ENCODE measurements around the gene RAB9A.
"Not testable (repeated sequence)": the region's sequence is repeated elsewhere in the genome, so short reads cannot be mapped to it uniquely, and the experiment has no call there.

RAB9A gene

GRCh38 chrX:13673016-13673415, 15.9 kb upstream of the RAB9A start:
- no peak overlapping the region for H3K4me2 ChIP-seq (ENCODE audit: low read length)
- no peaks in the 10 kb centered on the region for H3K9me3 ChIP-seq (ENCODE audit: low read length)
- no peaks in the 10 kb centered on the region for H3K79me2 ChIP-seq (ENCODE audit: insufficient read depth, low read length)
- peaks cover 13% of the 10 kb centered on the region for H3K4me1 ChIP-seq (ENCODE audit: insufficient read depth, low read length, severe bottlenecking)
- no peak overlapping the region for H3K9ac ChIP-seq (ENCODE audit: low read length)
- no peaks in the 10 kb centered on the region for H3K9me2 ChIP-seq (ENCODE audit: low read depth, low read length)
- H3K27me3 ChIP-seq (ENCODE audit: insufficient read depth, low read length), result no peaks in the 10 kb centered on the region
- no peaks in the 10 kb centered on the region; the same call in 1 of the 2 replicates for H3K36me3 ChIP-seq (ENCODE audit: insufficient read depth, low read length)
- H4K20me1 ChIP-seq (ENCODE audit: insufficient read depth, low read length), result no peaks in the 10 kb centered on the region
- no peaks in the 10 kb centered on the region for H3F3A ChIP-seq (ENCODE audit: insufficient read depth, low read length)
- no peak overlapping the region for H2AFZ ChIP-seq (ENCODE audit: low read length)
- TF ChIP-seq EZH2 (IDR thresholded peaks at IDR 0.05; ENCODE audit: borderline replicate concordance, low read length) (no peak), CTCF (IDR thresholded peaks at IDR 0.05; ENCODE audit: low read length) (no peak)
- H3K4me3 ChIP-seq (ENCODE audit: low read depth, low read length, poor library complexity, severe bottlenecking), result no peak overlapping the region
- H3K27ac ChIP-seq (ENCODE audit: low read depth, low read length, poor library complexity, severe bottlenecking), result no peak overlapping the region

GRCh38 chrX:13676885-13677284, 12.0 kb upstream of the RAB9A start:
- Histone ChIP-seq H3K27ac (ENCODE audit: low read depth, low read length, poor library complexity, severe bottlenecking) (no peak overlapping the region), H3K4me3 (ENCODE audit: low read depth, low read length, poor library complexity, severe bottlenecking) (no peak overlapping the region)

GRCh38 chrX:13679700-13680099, 9.2 kb upstream of the RAB9A start:
- not testable (repeated sequence) for H4K20me1 ChIP-seq (ENCODE audit: insufficient read depth, low read length)

More at GRCh38 chrX:13676885-13677284, 12.0 kb upstream of the RAB9A start:
- Histone ChIP-seq H4K20me1 (ENCODE audit: insufficient read depth, low read length) (no peaks in the 10 kb centered on the region), H3K4me2 (ENCODE audit: low read length) (no peak overlapping the region), H3K79me2 (ENCODE audit: insufficient read depth, low read length) (no peaks in the 10 kb centered on the region), H3K9ac (ENCODE audit: low read length) (no peak overlapping the region), H3K9me2 (ENCODE audit: low read depth, low read length) (no peaks in the 10 kb centered on the region), H3K27me3 (ENCODE audit: insufficient read depth, low read length) (no peaks in the 10 kb centered on the region), H3K36me3 (ENCODE audit: insufficient read depth, low read length) (no peaks in the 10 kb centered on the region), H3F3A (ENCODE audit: insufficient read depth, low read length) (no peaks in the 10 kb centered on the region), H2AFZ (ENCODE audit: low read length) (no peak overlapping the region), H3K4me1 (ENCODE audit: insufficient read depth, low read length, severe bottlenecking) (no peaks in the 10 kb centered on the region), H3K9me3 (ENCODE audit: low read length) (no peaks in the 10 kb centered on the region)
- TF ChIP-seq CTCF (IDR thresholded peaks at IDR 0.05; ENCODE audit: low read length) (no peak), EZH2 (IDR thresholded peaks at IDR 0.05; ENCODE audit: borderline replicate concordance, low read length) (no peak)

GRCh38 chrX:13681595-13681994, 7.3 kb upstream of the RAB9A start:
- Histone ChIP-seq H3K9ac (ENCODE audit: low read length) (no peak overlapping the region), H4K20me1 (ENCODE audit: insufficient read depth, low read length) (no peaks in the 10 kb centered on the region), H3K79me2 (ENCODE audit: insufficient read depth, low read length) (no peaks in the 10 kb centered on the region), H3K9me2 (ENCODE audit: low read depth, low read length) (no peaks in the 10 kb centered on the region), H3K4me3 (ENCODE audit: low read depth, low read length, poor library complexity, severe bottlenecking) (no peak overlapping the region), H2AFZ (ENCODE audit: low read length) (no peak overlapping the region), H3K36me3 (ENCODE audit: insufficient read depth, low read length) (no peaks in the 10 kb centered on the region), H3K27me3 (ENCODE audit: insufficient read depth, low read length) (no peaks in the 10 kb centered on the region), H3K9me3 (ENCODE audit: low read length) (no peaks in the 10 kb centered on the region), H3K27ac (ENCODE audit: low read depth, low read length, poor library complexity, severe bottlenecking) (no peak overlapping the region), H3K4me2 (ENCODE audit: low read length) (no peak overlapping the region), H3K4me1 (ENCODE audit: insufficient read depth, low read length, severe bottlenecking) (no peaks in the 10 kb centered on the region), H3F3A (ENCODE audit: insufficient read depth, low read length) (no peaks in the 10 kb centered on the region)
- TF ChIP-seq CTCF (IDR thresholded peaks at IDR 0.05; ENCODE audit: low read length) (no peak), EZH2 (IDR thresholded peaks at IDR 0.05; ENCODE audit: borderline replicate concordance, low read length) (no peak)

More at GRCh38 chrX:13679700-13680099, 9.2 kb upstream of the RAB9A start:
- not testable (repeated sequence) for H3K9ac ChIP-seq (ENCODE audit: low read length); H3K4me3 ChIP-seq (ENCODE audit: low read depth, low read length, poor library complexity, severe bottlenecking); H3F3A ChIP-seq (ENCODE audit: insufficient read depth, low read length); H2AFZ ChIP-seq (ENCODE audit: low read length); H3K4me2 ChIP-seq (ENCODE audit: low read length); H3K9me2 ChIP-seq (ENCODE audit: low read depth, low read length); H3K36me3 ChIP-seq (ENCODE audit: insufficient read depth, low read length); H3K4me1 ChIP-seq (ENCODE audit: insufficient read depth, low read length, severe bottlenecking); H3K27ac ChIP-seq (ENCODE audit: low read depth, low read length, poor library complexity, severe bottlenecking); H3K9me3 ChIP-seq (ENCODE audit: low read length); H3K27me3 ChIP-seq (ENCODE audit: insufficient read depth, low read length); H3K79me2 ChIP-seq (ENCODE audit: insufficient read depth, low read length)

Data from OCI-LY1 (cell line).